T47D (cell line): Measurements from ENCODE around the gene SMNDC1.
"Not testable (repeated sequence)": the region's sequence is repeated elsewhere in the genome, so short reads cannot be mapped to it uniquely, and the experiment has no call there.

Experiments used
- DNase-seq, 2 experiments: peaks; one replicate each; pipeline versions ENCODE4 v3.0.0 to v3.0.0-alpha.2; 2011 to 2012; ENCODE audit warnings: low read depth in 1 of 2, low spot score in 1 of 2
- JUND ChIP-seq: IDR thresholded peaks from 2 replicates; pipeline ENCODE4 v1.6.1; 2012; ENCODE audit warnings: low read depth
- in situ Hi-C: cut with HindIII; loops from 2 replicates; pipeline ENCODE4 v1.10.0; 2016; ENCODE audit warnings: low sequenced_read_pairs, low pct_unique_long_range_greater_than_20kb

Gene SMNDC1

GRCh38 chr10:110273474-110273873, 31.2 kb downstream of the SMNDC1 start:
- peak in 1 of 2 experiments; percentile 10 for DNase-seq
- in situ Hi-C loops: no loop called here
- TF ChIP-seq JUND: no peak

- in situ Hi-C loops, DNase-seq: not testable (repeated sequence)
These were observed 31.7 kb downstream of the SMNDC1 start for GRCh38 chr10:110272995-110273394.

GRCh38 chr10:110269374-110270318, 35.1 kb downstream of the SMNDC1 start:
- TF ChIP-seq JUND: no peak
- in situ Hi-C loops: no loop called here
- no peak for DNase-seq

- DNase-seq: no peak
- TF ChIP-seq JUND: no peak
- in situ Hi-C loops: no loop called here
These were observed 35.7 kb downstream of the SMNDC1 start for GRCh38 chr10:110268971-110269370.

- TF ChIP-seq JUND: no peak
- in situ Hi-C loops: no loop called here
- no peak for DNase-seq
These were observed 36.3 kb downstream of the SMNDC1 start for GRCh38 chr10:110268442-110268841.

- in situ Hi-C loops: no loop called here
- DNase-seq: no peak
- TF ChIP-seq JUND: no peak
These were observed 37.4 kb downstream of the SMNDC1 start for GRCh38 chr10:110267276-110267675.

GRCh38 chr10:110265573-110266193, 39.0 kb downstream of the SMNDC1 start:
- no peak for DNase-seq
- in situ Hi-C loops: no loop called here
- TF ChIP-seq JUND: no peak

GRCh38 chr10:110263164-110263563, 41.6 kb downstream of the SMNDC1 start:
- TF ChIP-seq JUND: no peak
- no peak for DNase-seq
- in situ Hi-C loops: no loop called here

- TF ChIP-seq JUND: no peak
- in situ Hi-C loops: no loop called here
- no peak for DNase-seq
These were observed 43.8 kb downstream of the SMNDC1 start for GRCh38 chr10:110260746-110261477.

- no peak for DNase-seq
- no peak for TF ChIP-seq JUND
- in situ Hi-C loops: no loop called here
These were observed 45.4 kb downstream of the SMNDC1 start for GRCh38 chr10:110259317-110259716.

- in situ Hi-C loops: no loop called here
- TF ChIP-seq JUND: no peak
- no peak for DNase-seq
These were observed 46.2 kb downstream of the SMNDC1 start for GRCh38 chr10:110258542-110258941.

GRCh38 chr10:110254467-110254866, 50.3 kb downstream of the SMNDC1 start:
- in situ Hi-C loops: no loop called here
- no peak for DNase-seq
- no peak for TF ChIP-seq JUND

GRCh38 chr10:110252151-110252550, 52.6 kb downstream of the SMNDC1 start:
- in situ Hi-C loops: no loop called here
- no peak for TF ChIP-seq JUND
- no peak for DNase-seq

GRCh38 chr10:110251392-110251791, 53.3 kb downstream of the SMNDC1 start:
- DNase-seq, in situ Hi-C loops: not testable (repeated sequence)

GRCh38 chr10:110249489-110249888, 55.2 kb downstream of the SMNDC1 start:
- in situ Hi-C loops, DNase-seq: not testable (repeated sequence)

- DNase-seq, in situ Hi-C loops: not testable (repeated sequence)
These were observed 56.9 kb downstream of the SMNDC1 start for GRCh38 chr10:110247833-110248232.
